GM12878 (cell line): Measurements from ENCODE around the gene CLVS2. TPM values are rescaled to one million over a fixed set of nuclear protein-coding genes. Genes with fewer than 3 reads are reported as not detected.

Source experiments
- ATAC-seq: fragments of 200-7000 bp; cut with Tn5 transposase; 3 replicates; pipeline ENCODE4 v1.9.1; 2020; ENCODE audit warnings: mild to moderate bottlenecking, moderate library complexity
- BruUV-seq: library from RNA; stranded (reverse); fragments of 400-500 nt; replicated peaks from 2 replicates; lab custom pipeline; 2021; lab: Mats Ljungman, UMichigan
- CTCF ChIA-PET: fragments of 300-600 bp; sonication (Branson Sonifier 250); formaldehyde crosslinking; extraction: SDS; loops from one replicate; lab custom pipeline; 2021; ENCODE audit warnings: inconsistent platforms; lab: Yijun Ruan, JAX
- POLR2A ChIA-PET: fragments of 350-600 bp; formaldehyde crosslinking; extraction: SDS; loops from one replicate; lab custom pipeline; 2021; ENCODE audit warnings: inconsistent platforms; lab: Charles Lee
- RAD21 ChIA-PET: fragments of 300-600 bp; sonication (Branson Sonifier 250); formaldehyde crosslinking; loops from one replicate; lab custom pipeline; 2023; ENCODE audit warnings: antibody characterized with exemption; ENCODE audit not compliant: unreplicated experiment; lab: Charles Lee
- SMC1A ChIA-PET: fragments of 300-600 bp; sonication (Branson Sonifier 250); formaldehyde crosslinking; loops from one replicate; lab custom pipeline; 2023; ENCODE audit not compliant: unreplicated experiment, uncharacterized antibody; lab: Charles Lee
- DNase-seq: peaks from one replicate; pipeline ENCODE4 v3.0.0-alpha.2; 2011; ENCODE audit warnings: low read depth, low spot score
- FAIRE-seq: peaks from 3 replicates; lab custom pipeline; 2011; peaks lifted over from hg19 to GRCh38; lab: Jason Lieb, UNC
- H2AFZ ChIP-seq: 2 replicates; pipeline ENCODE4 v1.6.0; 2011; ENCODE audit warnings: low read depth, low read length, control low read depth; ENCODE audit not compliant: control insufficient read depth
- H3K27ac ChIP-seq: 2 replicates; pipeline ENCODE4 v1.5.1; 2011; ENCODE audit warnings: control low read depth; ENCODE audit not compliant: control insufficient read depth, insufficient read depth
- H3K27me3 ChIP-seq, 2 experiments: replicated peaks in 1 of 2; 2 replicates each; pipeline versions ENCODE4 v1.6.0 to v1.6.1; 2011; ENCODE audit warnings: low read length in 1 of 2; ENCODE audit not compliant: control insufficient read depth in 2 of 2, insufficient read depth in 2 of 2
- H3K36me3 ChIP-seq, 2 experiments: 2 replicates each; pipeline ENCODE4 v1.5.1; 2011; ENCODE audit warnings: low read length in 1 of 2; ENCODE audit not compliant: control insufficient read depth in 2 of 2, insufficient read depth in 2 of 2
- H3K4me1 ChIP-seq: 2 replicates; pipeline ENCODE4 v1.6.1; 2011; ENCODE audit warnings: mild to moderate bottlenecking, low read length, moderate library complexity, mixed read lengths; ENCODE audit not compliant: control insufficient read depth, insufficient read depth
- H3K4me2 ChIP-seq: 2 replicates; pipeline ENCODE4 v1.6.0; 2011; ENCODE audit warnings: control low read depth; ENCODE audit not compliant: control insufficient read depth, insufficient read depth
- H3K4me3 ChIP-seq: fragments of 200-600 bp; sonication (generic); 2 replicates; pipeline ENCODE4 v1.5.1; 2016
- H3K79me2 ChIP-seq: 2 replicates; pipeline ENCODE4 v1.6.0; 2011; ENCODE audit warnings: low read length; ENCODE audit not compliant: control insufficient read depth, insufficient read depth
- H3K9ac ChIP-seq: 2 replicates; pipeline ENCODE4 v1.8.0; 2011; ENCODE audit warnings: low read length, control low read depth, mixed read lengths; ENCODE audit not compliant: control insufficient read depth, insufficient read depth
- H3K9me3 ChIP-seq: replicated peaks from 3 replicates; pipeline ENCODE4 v1.5.1; 2011; ENCODE audit warnings: mild to moderate bottlenecking, low read length; ENCODE audit not compliant: control insufficient read depth, insufficient read depth
- H4K20me1 ChIP-seq: 2 replicates; pipeline ENCODE4 v1.6.0; 2011; ENCODE audit not compliant: control insufficient read depth, insufficient read depth
- BRCA1 ChIP-seq: IDR thresholded peaks from 2 replicates; pipeline ENCODE4 v1.6.1; 2011; ENCODE audit warnings: low read depth, low read length, improper control_type of control experiment
- CEBPB ChIP-seq, 2 experiments: fragments of 150-350 bp in 1 of 2; IDR thresholded peaks; 2 replicates each; pipeline ENCODE4 v1.6.1; 2012 to 2014; ENCODE audit warnings: low read depth in 2 of 2, low read length in 2 of 2, borderline replicate concordance in 1 of 2, inconsistent platforms in 1 of 2
- CUX1 ChIP-seq: IDR thresholded peaks from 2 replicates; pipeline ENCODE4 v1.6.1; 2012; ENCODE audit warnings: improper control_type of control experiment, low read depth, low read length; ENCODE audit not compliant: insufficient replicate concordance
- DPF2 ChIP-seq: fragments of 450-650 bp; IDR thresholded peaks from 2 replicates; pipeline ENCODE4 v1.6.1; 2017; ENCODE audit warnings: mild to moderate bottlenecking
- FOS ChIP-seq: IDR thresholded peaks from 3 replicates; pipeline ENCODE4 v1.6.1; 2011; ENCODE audit warnings: borderline replicate concordance; ENCODE audit not compliant: insufficient read length; ENCODE audit errors: extremely low read depth
- MTA3 ChIP-seq: IDR thresholded peaks from 2 replicates; pipeline ENCODE4 v1.6.1; 2012; ENCODE audit warnings: low read length, inconsistent platforms, borderline replicate concordance
- MXI1 ChIP-seq: fragments of 150-350 bp; IDR thresholded peaks from 2 replicates; pipeline ENCODE4 v1.6.1; 2011; ENCODE audit warnings: low read depth, mild to moderate bottlenecking, inconsistent platforms, low read length, improper control_type of control experiment
- PML ChIP-seq: IDR thresholded peaks from 2 replicates; pipeline ENCODE4 v1.6.1; 2012; ENCODE audit warnings: low read length, inconsistent platforms
- RCOR1 ChIP-seq: conservative IDR thresholded peaks from 2 replicates; pipeline ENCODE4 v1.6.1; 2012; ENCODE audit warnings: low read depth, low read length, improper control_type of control experiment
- TBL1XR1 ChIP-seq: IDR thresholded peaks from 2 replicates; pipeline ENCODE4 v1.6.1; 2012; ENCODE audit warnings: low read depth, low read length, improper control_type of control experiment
- YBX1 ChIP-seq: fragments of 450-650 bp; IDR thresholded peaks from 2 replicates; pipeline ENCODE4 v1.6.1; 2016; ENCODE audit warnings: antibody characterized with exemption
- ZBED1 ChIP-seq: IDR thresholded peaks from 2 replicates; pipeline ENCODE4 v1.6.1; 2016; ENCODE audit warnings: borderline replicate concordance
- WGBS: methylation state at CpG from one replicate; pipeline ENCODE4 v1.1.6; 2016; ENCODE audit warnings: low lambda C conversion rate; ENCODE audit not compliant: insufficient replicate concordance, insufficient coverage; ENCODE audit errors: missing lambda C conversion rate; 5-methylcytosine and 5-hydroxymethylcytosine counted together
- in situ Hi-C: fragments of 300-500 bp; cut with MboI; formaldehyde crosslinking; loops from 9 replicates; pipeline ENCODE4 v1.14.3; 2018; ENCODE audit warnings: mixed read lengths
- intact Hi-C: fragments of 100-400 bp; cut with micrococcal nuclease; formaldehyde crosslinking; loops from one replicate; pipeline ENCODE4 v1.14.2; 2022; ENCODE audit not compliant: unreplicated experiment
- polyA plus RNA-seq, 11 experiments: library from polyadenylated mRNA; depleted of rRNA in 4 of 11; unstranded in 6 of 11; stranded (reverse) in 5 of 11; fragments of >200 nt; fragmentation: Nextera tagmentation in 4 of 11; fragmentation: Illumina TruSeq in 1 of 11; extraction: Ambion mirVana in 4 of 11; extraction: Trizol in 1 of 11; gene quantifications; 1 replicate in 1 of 11; 2 replicates in 10 of 11; pipeline versions ENCODE4 v1.2.1 to v1.2.3, GENCODE V29; 2011 to 2016; ENCODE audit warnings: inconsistent platforms in 2 of 11, missing spikeins in 2 of 11, low read depth in 1 of 11
- total RNA-seq, 4 experiments: library from RNA; depleted of rRNA in 3 of 4; stranded (reverse); fragments of >200 nt in 3 of 4; fragmentation: Illumina TruSeq in 1 of 4; extraction: Trizol in 1 of 4; gene quantifications; 2 replicates each; pipeline versions ENCODE4 v1.2.1 to v1.2.3, GENCODE V29; 2013 to 2021
- TF ChIP-seq, protein P1 (sequence below): fragments of 450-650 bp; formaldehyde crosslinking; IDR thresholded peaks from 2 replicates; pipeline ENCODE4 v1.4.0; 2020; ENCODE audit warnings: mild to moderate bottlenecking, moderate library complexity

The CLVS2 gene
- total and polyA plus RNA-seq, 10 of the 15 experiments (the other 5 are each of a cell fraction or from before 2014, with no cell fraction given), result not detected

DNA sequence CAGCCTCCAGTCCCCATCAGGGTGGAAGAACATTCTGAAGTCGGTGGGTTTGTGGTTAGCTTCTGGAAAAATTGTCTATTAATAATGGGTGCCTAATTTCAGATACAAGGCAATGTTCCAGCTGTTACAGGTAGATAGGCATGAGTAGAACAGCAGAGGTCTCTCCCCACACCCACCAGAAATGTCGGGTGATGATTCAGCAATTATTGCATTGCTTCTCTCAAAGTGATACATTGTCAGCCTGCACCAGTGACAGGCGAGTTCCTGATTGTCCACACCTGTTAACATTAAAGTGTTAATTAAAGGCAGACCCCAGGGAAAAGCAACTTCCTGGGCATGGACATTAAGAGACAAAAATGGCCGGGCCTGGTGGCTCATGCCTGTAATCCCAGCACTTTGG, 18.9 kb upstream of the CLVS2 start:
- SMC1A ChIA-PET, result interaction anchor here (4.6 kb wide), 1 partner anchor 106 kb away, joined by 24 read pairs; no protein-coding TSS in a partner anchor
- in situ Hi-C loops (no loop called here), intact Hi-C loops (no loop called here)
- RAD21 ChIA-PET, result no interaction called here
- Histone ChIP-seq H4K20me1 (no peaks in the 10 kb centered on the region), H3K9ac (no peak overlapping the region), H3K36me3 (no peaks in the 10 kb centered on the region), H3K9me3 (no peaks in the 10 kb centered on the region), H3K4me1 (no peaks in the 10 kb centered on the region), H3K27ac (no peak overlapping the region), H3K4me2 (no peak overlapping the region), H3K4me3 (no peak overlapping the region), H3K79me2 (no peaks in the 10 kb centered on the region), H3K27me3 (no peaks in the 10 kb centered on the region), H2AFZ (no peak overlapping the region)
- DNase-seq (no peak), FAIRE-seq (no peak), ATAC-seq (no peak)
- BruUV-seq, result no TSS peak
- POLR2A ChIA-PET, result no interaction called here
- 2% methylated on average over 4 of the region's 4 CpGs for WGBS
- CTCF ChIA-PET, result interaction anchor here (1.3 kb wide), 1 partner anchor 11 kb away, joined by 3 read pairs; no protein-coding TSS in a partner anchor
- TF ChIP-seq, protein P1, sequence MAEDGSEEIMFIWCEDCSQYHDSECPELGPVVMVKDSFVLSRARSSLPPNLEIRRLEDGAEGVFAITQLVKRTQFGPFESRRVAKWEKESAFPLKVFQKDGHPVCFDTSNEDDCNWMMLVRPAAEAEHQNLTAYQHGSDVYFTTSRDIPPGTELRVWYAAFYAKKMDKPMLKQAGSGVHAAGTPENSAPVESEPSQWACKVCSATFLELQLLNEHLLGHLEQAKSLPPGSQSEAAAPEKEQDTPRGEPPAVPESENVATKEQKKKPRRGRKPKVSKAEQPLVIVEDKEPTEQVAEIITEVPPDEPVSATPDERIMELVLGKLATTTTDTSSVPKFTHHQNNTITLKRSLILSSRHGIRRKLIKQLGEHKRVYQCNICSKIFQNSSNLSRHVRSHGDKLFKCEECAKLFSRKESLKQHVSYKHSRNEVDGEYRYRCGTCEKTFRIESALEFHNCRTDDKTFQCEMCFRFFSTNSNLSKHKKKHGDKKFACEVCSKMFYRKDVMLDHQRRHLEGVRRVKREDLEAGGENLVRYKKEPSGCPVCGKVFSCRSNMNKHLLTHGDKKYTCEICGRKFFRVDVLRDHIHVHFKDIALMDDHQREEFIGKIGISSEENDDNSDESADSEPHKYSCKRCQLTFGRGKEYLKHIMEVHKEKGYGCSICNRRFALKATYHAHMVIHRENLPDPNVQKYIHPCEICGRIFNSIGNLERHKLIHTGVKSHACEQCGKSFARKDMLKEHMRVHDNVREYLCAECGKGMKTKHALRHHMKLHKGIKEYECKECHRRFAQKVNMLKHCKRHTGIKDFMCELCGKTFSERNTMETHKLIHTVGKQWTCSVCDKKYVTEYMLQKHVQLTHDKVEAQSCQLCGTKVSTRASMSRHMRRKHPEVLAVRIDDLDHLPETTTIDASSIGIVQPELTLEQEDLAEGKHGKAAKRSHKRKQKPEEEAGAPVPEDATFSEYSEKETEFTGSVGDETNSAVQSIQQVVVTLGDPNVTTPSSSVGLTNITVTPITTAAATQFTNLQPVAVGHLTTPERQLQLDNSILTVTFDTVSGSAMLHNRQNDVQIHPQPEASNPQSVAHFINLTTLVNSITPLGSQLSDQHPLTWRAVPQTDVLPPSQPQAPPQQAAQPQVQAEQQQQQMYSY (CRISPR knock-in tag), result no peak
- TF ChIP-seq DPF2 (no peak), CEBPB (IDR thresholded peaks at IDR 0.05; ENCODE audit: borderline replicate concordance in 1 of 2, low read depth in 2 of 2, low read length in 2 of 2) (no peak), YBX1 (no peak), MTA3 (no peak), ZBED1 (no peak), MXI1 (no peak), RCOR1 (no peak), TBL1XR1 (no peak), CUX1 (no peak), BRCA1 (no peak), FOS (no peak), PML (no peak)
